HG02759 (cell line): ENCODE results near the gene NFATC2.

Source experiments
- ATAC-seq: cut with Tn5 transposase; IDR thresholded peaks from one replicate; pipeline ENCODE4 v1.9.1; 2021; ENCODE audit warnings: mild to moderate bottlenecking, moderate library complexity; ENCODE audit not compliant: unreplicated experiment

The NFATC2 gene

DNA sequence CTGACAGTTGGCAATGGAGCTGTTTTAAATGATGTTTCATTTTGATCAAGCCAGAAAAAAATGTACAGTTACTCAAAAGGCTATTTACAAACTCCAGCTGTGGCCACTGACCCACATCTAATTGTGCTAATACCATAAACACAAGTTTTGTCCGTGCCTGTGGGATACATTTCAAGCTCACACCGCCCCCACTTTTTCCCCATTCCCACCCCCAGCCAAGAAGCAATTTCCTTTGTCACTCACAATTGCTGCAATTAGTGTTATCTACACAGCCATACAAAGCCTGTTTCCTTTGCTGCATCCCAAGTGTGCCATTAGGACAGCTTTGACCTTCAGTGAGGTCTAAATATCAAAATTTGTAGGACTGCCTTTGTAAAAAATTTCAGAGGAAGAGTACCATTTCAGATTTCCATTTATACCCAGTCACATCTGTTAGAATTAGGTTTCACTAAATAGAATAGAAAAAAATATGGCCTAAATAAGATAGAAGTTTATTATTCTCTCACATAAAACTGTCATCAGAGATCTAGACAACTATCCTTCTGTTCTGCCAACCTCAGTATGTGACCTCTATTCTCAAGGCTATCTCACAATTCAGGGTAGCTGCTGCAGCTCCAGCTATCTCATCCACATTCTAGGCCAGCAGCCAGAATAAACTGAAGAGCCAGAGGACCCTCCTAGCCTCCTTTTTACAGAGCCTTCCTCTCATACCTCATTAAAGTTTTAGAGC is 202.6 kb downstream of the NFATC2 start:
- no peak for ATAC-seq

DNA sequence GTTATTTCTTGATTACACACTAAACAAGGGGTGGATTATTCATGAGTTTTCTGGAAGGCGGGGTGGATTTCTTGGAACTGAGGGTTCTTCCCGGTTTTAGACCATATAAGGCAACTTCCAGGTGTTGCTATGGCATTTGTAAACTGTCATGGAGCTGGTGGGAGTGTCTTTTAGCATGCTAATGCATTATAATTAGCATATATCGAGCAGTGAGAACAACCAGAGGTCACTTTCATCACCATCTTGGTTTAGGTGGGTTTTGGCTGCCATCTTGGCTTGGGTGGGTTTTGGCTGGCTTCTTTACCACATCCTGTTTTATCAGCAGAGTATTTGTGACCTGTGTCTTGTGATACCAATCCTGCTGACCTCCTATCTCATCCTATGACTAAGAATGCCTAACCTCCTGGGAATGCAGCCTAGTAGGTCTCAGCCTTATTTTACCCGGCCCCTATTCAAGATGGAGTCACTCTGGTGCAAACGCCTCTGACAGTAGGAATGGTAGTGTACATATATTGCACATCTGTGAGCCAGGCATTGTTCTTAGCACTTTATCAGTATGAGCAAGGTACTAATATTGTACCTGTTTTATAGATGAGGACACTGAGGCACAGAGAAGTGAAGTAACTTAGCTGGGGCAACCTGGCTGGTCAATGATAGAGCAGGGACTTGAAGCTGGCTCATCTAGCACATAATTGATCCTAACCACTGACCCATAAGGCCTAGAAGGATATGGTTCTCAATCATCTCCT is 203.7 kb downstream of the NFATC2 start:
- ATAC-seq, result no peak

DNA sequence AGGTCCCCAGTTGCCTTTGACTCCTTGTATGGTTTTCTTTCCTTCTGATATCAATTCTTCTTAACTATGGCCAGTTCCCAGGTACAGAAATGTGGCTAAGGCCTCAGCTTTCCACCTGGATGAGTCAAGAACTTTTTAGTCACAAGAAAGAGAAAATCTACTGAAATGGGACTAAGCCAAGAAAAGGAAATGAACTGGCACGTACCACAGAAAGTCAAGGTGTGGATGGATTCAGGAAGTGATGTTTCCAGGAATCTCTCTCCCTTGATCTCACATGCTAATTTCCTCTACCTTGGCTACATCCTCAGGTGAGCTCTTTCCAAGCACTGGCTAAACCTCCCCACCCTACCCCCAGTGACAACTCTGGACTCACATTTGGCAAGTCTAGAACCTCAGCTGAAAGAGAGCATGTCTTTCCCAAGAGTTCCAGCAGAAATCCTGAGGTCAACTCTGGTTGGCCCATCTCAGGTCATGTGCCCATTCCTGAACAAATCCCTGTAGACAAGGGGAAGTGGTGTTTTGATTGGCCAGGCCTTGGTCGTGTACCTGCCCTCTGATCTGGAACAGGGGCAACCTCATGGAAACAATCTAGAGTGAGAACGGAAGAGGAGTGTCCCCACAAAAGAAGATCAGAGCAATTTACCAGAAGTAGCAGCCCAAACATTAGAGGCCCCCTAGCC is 205.3 kb downstream of the NFATC2 start:
- no peak for ATAC-seq
